Stimulated activated CD4-positive, alpha-beta T cell treated with anti-CD3 and anti-CD28 coated beads, TNF-alpha, amount 100 ng/mL, for 1 hour (primary cell): ENCODE data around the gene ZNF580.

Source experiments
- DNase-seq, 3 donors: peaks; one replicate each; pipeline ENCODE4 v3.0.0-alpha.2; 2020; ENCODE audit warnings: low read depth in 3 of 3, low spot score in 1 of 3

The ZNF580 gene

GRCh38 chr19:55659822-55660221 lies 19.0 kb downstream of the ZNF580 start:
- no peak for DNase-seq

DNA sequence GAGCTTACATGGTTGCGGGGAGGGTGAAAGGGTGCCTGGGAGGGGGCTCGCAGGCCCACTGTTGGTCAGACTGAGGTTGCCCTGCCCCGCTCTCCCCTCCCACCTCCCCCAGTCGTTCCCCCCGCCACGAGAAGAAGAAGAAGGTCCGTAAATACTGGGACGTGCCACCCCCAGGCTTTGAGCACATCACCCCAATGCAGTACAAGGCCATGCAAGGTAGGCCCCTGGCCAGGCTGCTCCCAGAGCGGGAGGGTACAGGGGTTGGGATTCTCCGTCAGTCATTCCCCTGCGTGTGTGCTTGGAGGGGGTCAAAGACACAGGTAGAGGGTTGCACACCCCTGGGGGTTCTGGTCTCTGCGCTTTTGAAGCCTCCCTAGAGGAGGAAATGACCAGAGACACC lies 19.6 kb downstream of the ZNF580 start:
- no peak for DNase-seq

- no peak for DNase-seq
These were observed 20.2 kb downstream of the ZNF580 start for GRCh38 chr19:55660991-55661390.

GRCh38 chr19:55661826-55662225 lies 21.0 kb downstream of the ZNF580 start:
- DNase-seq, result no peak

DNA sequence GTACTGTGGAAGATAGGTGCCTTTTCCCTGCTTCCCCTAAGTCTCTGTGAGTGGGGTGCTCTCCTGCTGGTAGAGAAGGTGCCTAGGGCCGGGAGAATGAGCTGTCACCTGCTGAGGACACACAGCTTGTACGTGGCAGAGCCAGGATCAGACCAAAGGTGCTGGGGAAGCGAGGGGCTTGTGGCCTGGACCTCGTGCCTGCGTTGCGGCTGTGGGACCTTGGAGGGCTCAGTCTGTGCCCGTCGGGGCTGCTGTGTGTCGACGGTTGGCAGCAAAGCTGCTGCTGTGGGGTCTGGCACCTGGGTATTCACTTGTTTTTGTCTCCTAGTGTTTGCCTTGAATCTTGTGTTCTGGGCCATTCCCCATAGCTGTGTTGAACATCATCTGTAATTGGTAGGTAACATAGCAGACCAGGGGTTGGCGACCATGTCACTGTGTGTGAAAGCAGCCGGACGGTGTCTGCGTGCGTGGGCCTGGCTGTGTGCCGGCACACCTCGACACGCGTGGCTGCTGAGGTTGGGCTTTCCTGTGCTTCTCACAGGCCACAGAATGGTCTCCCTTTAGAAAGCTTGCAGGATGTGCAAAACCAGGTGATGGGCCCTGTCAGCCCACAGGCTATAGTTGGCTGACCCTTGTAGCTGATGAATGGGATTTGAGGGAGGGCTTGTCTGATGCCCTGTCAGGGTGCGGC lies 23.2 kb downstream of the ZNF580 start:
- no peak for DNase-seq

DNA sequence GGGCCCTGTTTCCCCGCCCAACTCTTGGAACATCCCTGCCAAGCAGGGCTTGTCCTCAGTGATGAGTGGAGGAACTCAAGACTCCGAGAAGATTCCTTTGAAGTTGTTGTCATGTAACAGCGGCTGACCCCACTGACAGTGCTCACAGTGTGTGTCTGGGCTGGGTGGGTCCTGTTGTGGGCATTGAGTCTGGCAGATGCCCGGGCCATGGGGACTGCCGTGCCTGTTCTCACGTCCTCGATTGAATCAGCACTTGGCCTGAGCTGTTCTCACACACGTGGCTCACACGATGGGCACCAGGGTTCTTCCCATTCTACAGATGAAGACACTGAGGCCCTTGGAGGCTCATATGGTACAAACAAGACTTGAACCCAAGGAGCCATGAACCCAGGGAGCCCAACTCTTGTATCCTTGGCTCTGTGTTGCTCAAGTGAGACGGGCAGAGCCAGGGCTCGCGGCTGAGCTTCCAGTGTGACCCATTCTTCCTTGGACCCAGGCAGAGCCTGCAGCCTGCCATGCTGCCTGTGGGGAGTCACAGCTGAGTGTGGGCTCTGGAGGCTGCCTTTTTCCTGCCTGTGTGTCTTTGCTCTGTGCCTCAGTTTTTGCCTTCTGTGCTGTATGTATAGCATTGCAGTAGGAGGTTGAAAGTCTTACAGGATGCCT lies 25.7 kb downstream of the ZNF580 start:
- no peak for DNase-seq

- DNase-seq, result no peak
These were observed 26.2 kb downstream of the ZNF580 start for GRCh38 chr19:55667006-55667381.

GRCh38 chr19:55667511-55667910 lies 26.7 kb downstream of the ZNF580 start:
- no peak for DNase-seq

DNA sequence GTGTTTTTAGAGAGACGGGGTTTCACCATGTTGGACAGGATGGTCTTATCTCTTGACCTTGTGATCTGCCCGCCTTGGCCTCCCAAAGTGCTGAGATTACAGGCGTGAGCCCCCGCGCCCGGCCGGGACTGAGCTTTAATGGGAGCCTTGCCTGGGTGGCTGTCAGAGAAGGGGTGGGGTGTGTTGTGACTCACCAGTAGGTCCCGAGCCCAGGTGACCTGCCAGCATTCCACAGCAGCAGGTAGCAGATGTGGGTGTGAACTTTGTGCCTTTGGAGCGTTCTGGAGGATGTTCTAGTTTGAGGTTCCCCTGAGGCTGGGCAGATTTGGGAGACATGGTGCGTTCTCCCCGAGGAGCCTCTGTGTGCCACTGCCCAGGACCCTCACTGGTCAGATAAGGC lies 27.2 kb downstream of the ZNF580 start:
- DNase-seq, result no peak

DNA sequence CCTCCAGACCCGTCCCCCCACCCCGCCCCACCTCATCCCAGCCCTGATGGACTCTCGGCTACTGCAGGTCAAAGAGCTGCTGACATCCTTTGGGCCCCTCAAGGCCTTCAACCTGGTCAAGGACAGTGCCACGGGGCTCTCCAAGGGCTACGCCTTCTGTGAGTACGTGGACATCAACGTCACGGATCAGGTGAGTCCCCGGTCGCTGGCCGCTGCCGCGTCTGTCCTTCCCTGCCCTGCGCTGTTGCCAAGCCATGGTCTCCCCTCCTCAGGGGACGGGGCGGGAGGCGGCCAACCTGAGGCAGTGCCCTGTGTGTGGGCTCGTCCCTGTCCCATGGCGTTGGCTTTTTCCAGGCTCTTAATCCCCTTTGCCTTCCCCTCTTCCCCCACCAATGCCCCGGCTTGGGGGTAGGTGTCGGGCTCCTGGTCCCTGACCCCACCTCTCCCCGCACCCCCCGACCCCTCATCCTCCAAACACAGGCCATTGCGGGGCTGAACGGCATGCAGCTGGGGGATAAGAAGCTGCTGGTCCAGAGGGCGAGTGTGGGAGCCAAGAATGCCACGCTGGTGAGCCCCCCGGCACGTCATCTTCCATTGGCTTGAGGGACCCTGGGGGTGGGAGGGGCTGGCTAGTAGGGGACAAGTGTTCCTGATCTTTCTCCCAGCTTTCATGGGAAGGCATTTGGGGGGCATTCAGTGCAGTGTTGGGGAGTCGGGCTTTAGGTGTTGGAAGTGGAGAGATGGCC lies 28.0 kb downstream of the ZNF580 start:
- no peak for DNase-seq

DNA sequence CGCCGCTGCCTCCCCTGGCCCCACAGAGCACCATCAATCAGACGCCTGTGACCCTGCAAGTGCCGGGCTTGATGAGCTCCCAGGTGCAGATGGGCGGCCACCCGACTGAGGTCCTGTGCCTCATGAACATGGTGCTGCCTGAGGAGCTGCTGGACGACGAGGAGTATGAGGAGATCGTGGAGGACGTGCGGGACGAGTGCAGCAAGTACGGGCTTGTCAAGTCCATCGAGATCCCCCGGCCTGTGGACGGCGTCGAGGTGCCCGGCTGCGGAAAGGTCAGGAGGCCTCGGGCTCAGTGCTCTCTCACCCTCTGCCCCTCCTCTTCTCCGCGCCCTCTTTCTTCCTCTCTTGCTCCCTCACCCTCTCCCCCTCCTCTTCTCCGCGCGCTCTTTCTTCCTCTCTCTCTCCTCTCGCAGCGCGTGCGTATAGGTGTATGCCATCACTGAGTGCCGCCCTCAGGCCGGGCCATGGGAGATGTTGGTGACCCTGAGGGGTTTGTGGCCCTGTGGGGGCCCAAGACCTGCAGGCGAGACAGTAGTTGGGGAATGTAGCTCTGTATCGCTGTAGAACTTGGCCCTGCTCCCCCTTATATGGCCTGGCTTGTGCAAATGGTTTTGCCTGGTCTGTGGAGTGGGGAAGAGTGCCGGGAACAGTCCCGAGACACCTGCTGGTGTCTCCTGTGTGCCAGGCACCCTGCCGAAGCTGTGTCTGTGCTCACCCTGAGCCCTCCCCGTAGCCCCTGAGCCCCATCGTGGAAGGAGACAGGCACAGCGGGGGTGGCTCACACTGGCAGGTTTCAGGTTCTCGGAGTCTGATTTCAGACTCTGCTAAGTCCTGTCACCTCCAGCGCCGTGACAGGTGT lies 28.8 kb downstream of the ZNF580 start:
- DNase-seq, result no peak

GRCh38 chr19:55670280-55671053 lies 29.7 kb downstream of the ZNF580 start:
- no peak for DNase-seq

- no peak for DNase-seq
These were observed 30.2 kb downstream of the ZNF580 start for GRCh38 chr19:55671054-55671378.

DNA sequence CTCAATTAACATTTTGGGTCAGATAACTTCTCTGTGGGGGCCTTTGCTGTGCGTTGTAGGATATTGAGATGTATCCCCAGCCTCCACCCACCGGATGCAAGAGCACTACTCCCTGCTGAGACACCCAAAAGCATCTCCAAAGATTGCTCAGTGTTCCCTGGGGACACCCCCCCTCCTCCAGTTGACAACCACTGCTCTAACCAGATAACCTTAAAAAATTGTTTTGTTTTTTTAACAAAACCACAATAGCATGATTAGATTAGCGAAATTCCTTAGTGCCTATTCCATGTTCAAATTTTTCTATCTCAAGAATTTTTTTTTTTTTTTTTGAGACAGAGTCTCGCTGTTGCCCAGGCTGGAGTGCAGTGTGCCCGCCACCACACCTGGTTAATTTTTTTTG lies 31.6 kb downstream of the ZNF580 start:
- no peak for DNase-seq

DNA sequence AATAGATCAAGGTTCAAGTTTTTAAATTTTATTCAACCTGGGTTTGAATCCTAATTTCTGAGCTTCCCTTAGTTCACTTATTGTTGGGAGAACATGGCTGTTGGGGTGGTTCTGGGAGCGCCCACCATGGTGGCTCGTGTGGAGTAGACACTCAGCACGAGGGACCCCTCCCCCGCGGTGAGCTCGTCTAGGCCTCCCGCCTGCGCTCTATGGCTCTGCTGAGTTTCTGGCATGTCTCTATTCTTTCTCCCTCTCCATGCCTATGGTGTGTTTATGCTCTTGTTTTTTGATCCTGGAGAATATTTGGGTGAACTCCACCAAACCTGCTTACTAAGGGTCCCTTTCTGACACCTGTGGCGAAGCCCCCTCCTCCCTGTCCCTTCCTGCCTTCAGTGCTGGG lies 32.7 kb downstream of the ZNF580 start:
- DNase-seq, result no peak

DNA sequence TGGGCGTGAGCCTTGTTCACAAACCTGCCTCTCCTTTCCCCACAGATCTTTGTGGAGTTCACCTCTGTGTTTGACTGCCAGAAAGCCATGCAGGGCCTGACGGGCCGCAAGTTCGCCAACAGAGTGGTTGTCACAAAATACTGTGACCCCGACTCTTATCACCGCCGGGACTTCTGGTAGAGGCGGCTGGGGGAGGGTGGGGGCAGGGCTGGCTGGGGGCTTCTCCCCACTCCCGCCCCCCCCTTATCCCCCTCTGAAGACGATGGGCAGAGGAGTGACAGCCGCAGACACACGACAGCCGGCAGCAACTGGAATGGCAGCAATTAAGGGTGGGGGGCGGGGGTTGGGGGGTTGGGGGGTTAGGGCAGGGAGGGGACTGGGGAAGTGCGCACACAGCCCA lies 33.1 kb downstream of the ZNF580 start:
- DNase-seq, result no peak

DNA sequence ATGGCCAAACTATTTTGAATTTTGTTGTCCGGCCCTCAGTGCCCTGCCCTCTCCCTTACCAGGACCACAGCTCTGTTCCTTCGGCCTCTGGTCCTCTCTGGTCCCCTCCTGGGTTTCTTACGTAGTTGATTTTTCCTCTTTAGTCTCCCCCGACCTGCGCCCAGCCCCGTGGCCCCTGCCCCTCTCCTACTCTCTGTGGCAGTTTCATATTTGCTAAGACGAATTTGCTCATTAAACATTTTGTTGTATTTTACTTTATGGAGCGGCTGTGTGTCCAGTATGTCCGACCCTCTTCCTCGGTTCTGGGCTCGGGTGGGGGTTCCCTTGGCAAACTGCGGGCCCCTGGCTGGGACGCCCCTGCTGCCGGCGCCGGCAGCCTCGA lies 33.6 kb downstream of the ZNF580 start:
- DNase-seq, result no peak

GRCh38 chr19:55674841-55675660 lies 34.2 kb downstream of the ZNF580 start, which contains the start of gene EPN1:
TSS of gene EPN1 (plus strand) at chr19:55675226. CDS start at chr19:55678628, 3,402 bp downstream.
- peak; percentile 93 to 96 (median 95) for DNase-seq

- no peak for DNase-seq
These were observed 35.0 kb downstream of the ZNF580 start for GRCh38 chr19:55675661-55676354.
